Right forelimb (tissue), 1 donor: ENCODE data around the gene FIZ1.

Source experiments
- DNase-seq: peaks from one replicate; pipeline ENCODE4 v3.0.0-alpha.2; 2018

Gene FIZ1

DNA sequence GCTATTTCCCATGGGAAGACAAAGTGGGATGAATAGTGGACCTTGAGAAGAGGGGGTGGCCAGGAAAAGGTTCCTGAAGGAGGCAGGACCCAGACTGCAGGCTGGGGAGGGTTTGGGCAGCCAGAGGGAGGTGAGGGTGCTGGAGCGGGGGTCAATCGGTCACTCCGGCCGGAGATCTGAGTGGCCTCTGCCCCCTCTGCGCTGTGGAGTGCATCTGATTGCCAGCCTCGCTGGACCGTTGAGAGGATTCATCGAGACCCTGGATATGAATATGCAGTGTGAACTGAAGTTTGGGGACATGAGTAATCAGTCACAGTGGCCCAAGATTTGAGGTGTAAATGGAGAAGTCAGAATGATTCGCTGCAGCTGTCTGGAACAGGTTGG, 36.0 kb upstream of the FIZ1 start:
- no peak for DNase-seq

DNA sequence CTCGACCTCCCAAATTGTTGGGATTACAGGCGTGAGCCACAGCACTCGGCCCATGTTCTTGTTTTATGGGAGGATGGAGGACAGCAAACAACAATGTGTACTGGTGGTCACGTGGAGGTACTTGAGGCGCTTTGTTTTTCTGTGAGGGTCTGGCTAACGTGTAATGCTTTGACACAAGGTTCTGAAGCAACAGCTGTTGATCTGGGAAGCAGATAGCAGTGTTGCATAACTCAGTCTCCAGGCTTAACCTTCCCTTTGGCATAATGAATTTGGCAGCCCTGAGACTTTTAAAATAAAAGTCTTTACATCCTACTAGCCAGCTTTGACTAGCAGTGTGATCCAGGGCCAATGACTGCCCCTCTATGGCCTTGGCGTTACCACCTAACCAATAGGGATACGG, 34.5 kb upstream of the FIZ1 start:
- no peak for DNase-seq

DNA sequence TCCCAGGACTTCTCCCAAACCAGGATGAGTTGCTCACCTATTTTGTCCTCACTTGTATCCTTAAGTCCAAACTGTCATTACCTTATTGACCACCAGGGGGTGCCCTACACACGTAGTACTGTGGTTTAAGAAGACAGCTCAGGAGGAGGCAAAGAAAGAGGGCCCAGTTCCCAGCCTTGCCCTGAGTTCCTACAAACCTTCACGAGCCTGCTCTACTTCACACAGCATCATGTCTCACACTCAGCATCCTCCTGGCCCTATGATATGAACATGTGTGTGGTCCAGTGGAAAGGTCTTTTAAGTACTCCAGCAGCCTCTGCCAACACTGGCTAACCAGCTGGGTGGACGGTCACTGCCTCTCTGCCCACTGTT, 33.1 kb upstream of the FIZ1 start:
- peak; percentile 87 for DNase-seq

DNA sequence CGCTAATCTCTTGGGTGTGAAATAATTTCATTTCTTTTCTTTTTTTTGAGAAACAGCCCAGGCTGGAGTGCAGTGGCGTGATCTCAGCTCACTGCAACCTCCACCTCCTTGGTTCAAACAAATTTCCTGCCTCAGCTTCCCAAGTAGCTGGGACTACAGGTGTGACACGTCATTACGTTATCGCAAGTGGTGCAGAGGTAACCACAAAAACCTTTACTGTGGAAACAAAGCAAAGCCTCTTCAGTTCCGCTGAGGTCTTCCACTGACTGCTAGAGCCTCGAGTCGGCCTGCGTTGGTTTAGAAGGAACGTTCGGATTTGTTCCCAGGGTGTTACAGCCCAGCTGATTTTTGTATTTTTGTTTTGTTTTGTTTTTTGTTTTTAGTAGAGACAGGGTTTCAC, 27.0 kb upstream of the FIZ1 start:
- no peak for DNase-seq

DNA sequence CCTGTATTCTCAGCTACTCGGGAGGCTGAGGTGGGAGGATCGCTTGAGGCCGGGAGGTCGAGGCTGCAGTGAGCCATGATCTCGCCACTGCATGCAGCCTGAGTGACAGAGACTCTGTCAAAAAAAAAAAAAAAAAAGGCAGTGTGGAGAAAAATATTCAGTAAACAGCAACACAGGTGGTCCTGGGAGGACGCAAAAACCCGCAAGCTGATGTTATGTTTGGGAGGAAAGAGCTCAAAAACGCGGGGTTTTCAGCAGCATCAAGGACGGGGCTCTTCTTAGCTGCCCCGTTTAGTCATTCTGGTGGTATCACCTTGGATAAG, 25.6 kb upstream of the FIZ1 start:
- no peak for DNase-seq

DNA sequence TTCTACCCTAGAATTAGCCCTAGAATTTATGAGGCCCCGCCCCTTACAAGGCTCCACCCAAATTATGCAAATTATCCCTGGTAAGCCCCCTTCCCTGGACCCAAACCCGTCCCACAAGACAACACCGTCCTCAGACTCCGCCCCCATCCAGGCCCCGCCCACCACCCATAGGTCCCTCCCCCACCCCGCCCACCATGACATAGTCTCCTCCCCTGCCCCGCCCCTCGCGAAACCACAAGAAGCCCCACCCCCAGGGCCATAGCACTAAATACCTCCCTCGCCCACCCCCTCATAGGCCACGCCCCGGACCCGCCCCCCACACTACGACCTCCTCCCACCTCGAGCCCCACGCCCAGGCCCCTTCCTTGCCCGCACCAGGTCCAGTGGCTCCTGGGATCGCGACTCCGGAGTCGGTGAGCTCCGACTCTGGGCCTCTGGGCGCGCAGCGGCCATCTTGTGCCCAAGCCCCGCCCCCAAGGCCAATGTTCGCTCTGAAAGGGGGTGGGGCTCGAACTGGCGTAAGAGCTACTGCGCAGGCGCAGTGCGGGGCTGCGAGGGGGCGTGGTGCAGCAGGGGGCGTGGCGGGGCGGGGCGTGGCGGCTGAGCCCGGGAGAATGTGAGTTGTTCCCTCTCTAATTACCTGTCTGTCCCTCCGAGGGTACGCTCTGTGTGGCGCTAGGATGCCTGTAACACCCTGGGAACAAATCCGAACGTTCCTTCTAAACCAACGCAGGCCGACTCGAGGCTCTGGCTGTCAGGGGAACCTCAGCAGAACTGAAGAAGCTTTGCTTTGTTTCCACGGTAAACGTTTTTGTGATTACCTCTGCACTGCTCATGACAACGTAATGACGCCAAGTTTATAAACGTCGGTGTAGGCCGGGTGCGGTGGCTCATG, 25.0 kb upstream of the FIZ1 start, which contains the start of gene ZNF784:
TSS of gene ZNF784 (minus strand) at position 458 of the 895 bp plus-strand sequence. CDS start at position 453, 5 bp downstream.
- peak; percentile 97 for DNase-seq

DNA sequence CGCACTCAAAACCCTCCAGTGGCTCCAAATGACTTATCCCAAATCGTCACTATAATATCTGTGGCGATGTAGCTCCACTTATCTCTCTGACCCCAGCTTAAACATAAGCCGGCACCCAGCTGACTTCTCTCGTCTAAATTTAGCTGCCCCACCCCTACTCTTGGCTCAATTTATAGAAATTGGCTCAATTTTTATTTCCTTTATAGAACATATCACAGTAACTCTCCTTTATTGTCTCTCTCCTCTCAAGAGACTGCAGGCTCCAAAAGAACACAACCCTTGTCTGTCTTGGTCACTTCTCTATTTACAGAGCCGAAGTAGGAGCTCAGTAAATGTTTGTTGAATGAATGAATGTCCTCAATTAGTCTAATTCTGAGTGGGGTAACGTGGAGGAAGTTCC, 24.2 kb upstream of the FIZ1 start:
- DNase-seq: no peak

DNA sequence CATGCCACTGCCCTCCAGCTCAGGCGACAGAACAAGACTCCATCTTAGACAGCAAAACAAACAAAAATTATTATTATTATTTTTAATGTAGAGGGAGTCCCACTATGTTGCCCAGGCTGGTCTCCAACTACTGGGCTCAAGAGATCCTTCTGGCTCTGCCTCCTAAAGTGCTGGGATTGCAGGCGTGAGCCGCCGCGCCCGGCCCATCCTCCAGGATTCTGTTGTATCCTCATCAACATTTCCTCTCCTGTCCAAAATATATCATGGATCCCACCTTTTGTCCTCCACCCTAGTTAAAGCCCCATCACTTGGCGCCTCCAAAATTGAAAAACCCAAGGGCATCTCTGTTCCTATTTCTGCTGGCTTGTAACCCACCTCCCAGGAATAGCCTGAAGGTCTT, 23.8 kb upstream of the FIZ1 start:
- DNase-seq: no peak

DNA sequence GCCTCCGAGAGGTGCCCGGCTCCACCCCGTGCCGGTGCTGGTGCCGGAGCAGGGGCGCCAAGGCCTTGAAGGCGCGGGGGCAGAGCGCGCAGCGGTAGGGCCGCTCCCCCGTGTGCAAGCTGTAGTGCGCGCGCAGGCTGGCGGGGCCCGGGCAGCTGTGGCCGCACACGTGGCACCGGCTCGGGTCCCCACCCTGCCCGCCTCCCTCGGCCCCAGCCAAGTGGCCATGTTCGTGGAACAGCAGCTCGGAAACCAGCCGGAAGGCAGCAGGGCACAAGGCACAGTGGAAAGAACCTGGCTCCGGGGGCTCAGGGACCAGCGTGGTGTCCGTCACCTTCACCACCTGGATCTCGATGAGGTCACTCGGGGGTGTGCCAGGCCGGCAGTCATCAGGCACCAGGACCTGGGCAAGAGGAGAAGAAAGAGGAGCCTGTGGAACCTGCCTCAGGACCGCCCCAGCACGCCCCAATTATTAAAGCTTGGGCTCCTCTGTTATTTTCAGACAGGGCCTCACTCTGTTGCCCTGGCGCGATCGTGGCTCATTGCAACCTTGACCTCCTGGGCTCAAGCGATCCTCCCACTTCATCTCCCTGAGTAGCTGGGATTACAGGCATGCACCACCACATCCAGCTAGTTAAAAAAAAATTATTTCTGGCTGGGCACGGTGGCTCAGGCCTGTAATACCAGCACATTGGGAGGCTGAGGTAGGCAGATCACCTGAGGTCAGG, 23.1 kb upstream of the FIZ1 start:
- DNase-seq: no peak

DNA sequence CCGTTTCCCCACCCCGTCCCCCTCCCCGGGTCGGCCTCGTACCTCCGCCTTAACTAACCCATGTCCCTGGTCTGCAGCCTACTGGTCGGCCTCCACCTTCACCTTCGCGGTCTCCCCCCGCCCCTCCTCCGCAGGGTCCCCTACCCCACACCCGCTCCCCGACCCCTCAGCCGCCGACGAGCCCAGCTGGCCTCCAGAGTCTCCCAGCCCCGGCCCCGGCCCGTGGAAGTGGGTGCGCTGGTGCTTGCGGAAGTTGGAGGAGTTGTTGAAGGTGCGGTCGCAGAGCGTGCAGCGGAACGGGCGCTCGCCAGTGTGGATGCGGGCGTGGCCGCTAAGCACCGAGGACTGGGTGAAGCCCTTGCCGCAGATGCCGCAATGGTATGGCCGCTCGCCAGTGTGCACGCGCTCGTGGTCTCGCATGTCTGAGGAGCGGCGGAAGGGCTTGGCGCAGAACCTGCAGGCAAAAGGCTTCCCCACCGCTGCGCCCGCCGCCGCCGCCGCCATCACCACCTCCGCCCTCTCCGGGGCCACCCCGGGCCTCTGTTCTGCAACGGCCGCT, 22.4 kb upstream of the FIZ1 start:
- DNase-seq: no peak

DNA sequence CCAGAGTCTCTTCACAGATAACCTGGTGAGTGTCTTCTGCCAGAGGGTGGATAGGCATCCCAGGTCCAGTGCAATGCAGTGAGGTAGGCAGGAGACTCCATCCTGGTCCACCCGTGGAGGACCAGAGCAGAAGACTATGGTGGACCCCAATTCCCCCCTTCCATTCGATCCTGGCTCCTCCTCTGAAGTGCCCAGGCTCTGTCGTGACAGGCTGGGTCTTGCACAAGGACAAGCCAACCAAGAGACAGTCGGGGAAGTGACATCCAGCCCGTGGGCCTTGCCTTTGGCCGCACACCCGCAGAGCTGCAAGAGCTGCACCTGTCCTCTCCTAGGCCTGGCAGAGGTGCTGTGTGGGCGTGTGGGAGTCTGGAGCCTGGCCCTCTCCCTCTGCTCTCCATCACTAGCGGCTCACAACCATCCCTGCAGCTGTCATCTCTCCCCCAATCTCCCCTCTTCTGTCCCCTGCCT, 21.9 kb upstream of the FIZ1 start:
- no peak for DNase-seq

DNA sequence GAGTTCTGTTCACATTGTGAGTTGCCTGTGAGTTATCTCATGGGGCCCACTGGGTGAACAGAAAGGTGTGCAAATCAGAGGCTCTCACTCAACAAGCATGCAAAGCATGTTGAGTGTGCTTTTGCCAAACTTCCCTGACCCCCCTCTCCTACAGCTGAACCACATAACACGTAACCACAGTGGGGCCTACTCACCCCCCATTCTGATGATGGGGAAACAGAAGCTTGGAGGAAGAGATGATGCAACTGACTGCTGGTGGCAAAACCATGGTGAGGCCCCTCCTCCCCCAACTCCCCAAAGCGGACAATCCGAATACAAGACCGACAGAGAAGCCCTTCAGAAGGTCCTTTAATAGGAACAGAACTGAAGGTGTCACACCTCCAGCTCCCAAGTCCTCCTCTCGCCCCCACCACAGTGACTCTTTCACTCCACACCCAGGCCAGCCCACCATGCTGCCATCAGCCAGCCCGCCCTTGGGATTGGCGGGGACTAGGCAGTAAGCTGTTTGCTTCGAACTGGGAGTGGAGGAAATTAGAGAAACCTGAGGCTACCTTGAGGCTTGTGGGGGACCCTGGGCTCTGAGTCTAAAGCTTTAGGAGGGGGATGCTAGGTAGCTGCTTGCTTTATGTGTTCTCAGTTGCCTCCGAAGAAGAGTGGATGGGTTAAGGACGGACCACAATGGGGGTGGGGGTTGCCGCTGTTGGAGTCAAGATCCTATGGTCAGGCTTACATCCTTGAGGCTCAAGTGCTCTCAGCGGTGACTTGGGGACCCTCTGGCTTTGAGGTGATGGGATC, 21.3 kb upstream of the FIZ1 start:
- DNase-seq: no peak

DNA sequence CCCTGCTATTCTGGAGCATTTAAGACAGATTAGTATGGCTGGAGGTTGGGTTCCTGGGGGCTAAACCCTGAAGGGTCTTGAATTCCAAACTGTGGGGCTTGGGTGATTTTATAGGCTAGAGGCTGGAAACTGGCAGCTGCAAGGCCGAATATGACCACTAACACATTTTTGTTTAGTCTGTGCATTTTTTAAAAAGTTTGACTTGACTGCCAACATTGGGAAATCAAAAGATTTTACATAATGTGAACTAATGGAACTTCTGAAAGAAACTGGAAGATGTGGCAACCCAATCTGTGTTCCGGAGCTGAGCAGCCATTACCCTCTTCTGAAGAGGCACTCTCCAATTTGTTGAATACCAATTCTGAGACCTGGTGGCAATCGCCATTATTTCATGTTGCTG, 20.0 kb upstream of the FIZ1 start:
- DNase-seq: no peak

DNA sequence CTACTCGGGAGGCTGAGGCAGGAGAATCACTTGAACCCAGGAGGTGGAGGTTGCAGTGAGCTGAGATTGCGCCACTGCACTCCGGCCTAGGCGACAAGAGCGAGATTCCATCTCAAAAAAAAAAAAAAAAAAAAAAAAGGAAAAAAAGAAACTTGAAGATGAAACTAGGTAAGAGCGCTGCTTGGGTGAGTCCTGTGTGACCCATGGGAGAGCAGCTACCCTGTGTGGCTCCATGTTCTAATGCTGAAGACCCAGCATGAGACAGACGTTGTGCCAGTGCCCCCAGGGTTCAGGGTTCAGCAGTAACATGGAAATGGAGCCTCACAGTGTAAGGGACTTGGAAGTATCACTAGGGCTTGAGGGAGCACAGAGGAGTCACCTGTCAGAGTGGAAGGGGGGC, 19.1 kb upstream of the FIZ1 start:
- DNase-seq: no peak

DNA sequence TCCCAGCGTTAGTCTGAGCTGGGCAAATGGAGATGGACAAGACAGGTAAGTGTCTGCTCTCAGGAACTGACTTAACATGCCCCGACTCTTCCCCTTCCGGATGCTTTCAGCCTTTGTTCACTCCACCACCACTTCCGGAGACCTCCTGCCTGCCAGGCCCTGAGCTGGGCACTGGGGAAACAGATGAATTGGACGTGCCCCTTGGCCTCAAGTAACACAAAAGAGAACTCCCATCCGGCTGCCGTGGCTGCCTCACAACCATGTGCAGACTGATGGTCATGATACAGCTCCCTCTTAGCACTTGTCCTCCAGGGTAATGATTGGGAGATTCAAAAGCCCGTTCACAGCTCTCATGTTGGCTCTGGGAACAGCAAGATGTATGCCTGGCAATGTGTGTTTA, 18.1 kb upstream of the FIZ1 start:
- DNase-seq: no peak

DNA sequence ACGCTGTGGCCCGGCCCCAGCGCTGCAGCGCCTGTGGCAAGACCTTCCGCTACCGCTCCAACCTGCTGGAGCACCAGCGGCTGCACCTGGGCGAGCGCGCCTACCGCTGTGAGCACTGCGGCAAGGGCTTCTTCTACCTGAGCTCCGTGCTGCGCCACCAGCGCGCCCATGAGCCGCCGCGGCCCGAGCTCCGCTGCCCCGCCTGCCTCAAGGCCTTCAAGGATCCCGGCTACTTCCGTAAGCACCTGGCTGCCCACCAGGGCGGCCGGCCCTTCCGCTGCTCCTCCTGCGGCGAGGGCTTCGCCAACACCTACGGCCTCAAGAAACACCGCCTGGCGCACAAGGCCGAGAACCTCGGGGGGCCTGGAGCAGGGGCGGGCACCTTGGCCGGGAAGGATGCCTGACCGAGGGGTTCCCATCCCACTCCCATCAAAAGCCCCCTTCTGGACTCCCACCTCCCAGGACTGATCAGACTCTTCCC, 17.1 kb upstream of the FIZ1 start:
- no peak for DNase-seq

DNA sequence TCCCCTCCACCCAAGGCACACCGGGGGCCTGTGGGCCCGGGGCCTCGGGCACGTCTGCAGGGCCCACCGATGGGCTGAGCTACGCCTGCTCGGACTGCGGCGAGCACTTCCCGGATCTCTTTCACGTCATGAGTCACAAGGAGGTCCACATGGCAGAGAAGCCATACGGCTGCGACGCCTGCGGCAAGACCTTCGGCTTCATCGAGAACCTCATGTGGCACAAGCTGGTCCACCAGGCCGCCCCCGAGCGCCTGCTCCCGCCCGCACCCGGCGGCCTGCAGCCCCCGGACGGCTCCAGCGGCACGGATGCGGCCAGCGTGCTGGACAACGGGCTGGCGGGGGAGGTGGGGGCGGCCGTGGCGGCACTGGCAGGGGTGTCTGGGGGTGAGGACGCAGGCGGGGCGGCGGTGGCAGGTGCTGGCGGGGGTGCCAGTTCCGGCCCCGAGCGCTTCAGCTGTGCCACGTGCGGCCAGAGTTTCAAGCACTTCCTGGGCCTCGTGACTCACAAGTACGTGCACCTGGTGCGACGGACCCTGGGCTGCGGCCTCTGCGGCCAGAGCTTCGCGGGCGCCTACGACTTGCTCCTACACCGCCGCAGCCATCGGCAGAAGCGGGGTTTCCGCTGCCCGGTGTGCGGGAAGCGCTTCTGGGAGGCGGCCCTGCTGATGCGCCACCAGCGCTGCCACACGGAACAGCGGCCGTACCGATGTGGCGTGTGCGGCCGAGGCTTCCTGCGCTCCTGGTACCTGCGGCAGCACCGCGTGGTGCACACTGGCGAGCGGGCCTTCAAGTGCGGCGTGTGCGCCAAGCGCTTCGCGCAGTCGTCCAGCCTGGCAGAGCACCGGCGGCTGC, 16.5 kb upstream of the FIZ1 start:
- DNase-seq: no peak

DNA sequence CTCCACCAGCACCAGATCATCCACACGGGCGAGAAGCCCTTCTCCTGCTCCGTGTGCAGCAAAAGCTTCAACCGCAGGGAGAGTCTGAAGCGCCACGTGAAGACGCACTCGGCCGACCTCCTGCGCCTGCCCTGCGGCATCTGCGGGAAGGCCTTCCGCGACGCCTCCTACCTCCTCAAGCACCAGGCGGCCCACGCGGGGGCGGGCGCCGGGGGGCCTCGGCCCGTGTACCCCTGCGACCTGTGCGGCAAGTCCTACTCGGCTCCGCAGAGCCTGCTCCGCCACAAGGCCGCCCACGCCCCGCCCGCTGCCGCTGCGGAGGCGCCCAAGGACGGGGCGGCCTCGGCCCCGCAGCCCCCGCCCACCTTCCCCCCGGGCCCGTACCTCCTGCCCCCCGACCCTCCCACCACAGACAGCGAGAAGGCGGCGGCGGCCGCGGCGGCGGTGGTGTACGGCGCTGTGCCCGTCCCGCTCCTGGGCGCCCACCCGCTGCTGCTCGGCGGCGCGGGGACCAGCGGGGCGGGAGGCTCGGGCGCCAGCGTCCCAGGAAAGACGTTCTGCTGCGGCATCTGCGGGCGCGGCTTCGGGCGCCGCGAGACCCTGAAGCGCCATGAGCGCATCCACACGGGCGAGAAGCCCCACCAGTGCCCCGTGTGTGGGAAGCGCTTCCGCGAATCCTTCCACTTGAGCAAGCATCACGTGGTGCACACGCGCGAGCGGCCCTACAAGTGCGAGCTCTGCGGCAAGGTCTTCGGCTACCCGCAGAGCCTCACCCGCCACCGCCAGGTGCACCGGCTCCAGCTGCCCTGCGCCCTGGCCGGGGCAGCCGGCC, 15.6 kb upstream of the FIZ1 start:
- no peak for DNase-seq

DNA sequence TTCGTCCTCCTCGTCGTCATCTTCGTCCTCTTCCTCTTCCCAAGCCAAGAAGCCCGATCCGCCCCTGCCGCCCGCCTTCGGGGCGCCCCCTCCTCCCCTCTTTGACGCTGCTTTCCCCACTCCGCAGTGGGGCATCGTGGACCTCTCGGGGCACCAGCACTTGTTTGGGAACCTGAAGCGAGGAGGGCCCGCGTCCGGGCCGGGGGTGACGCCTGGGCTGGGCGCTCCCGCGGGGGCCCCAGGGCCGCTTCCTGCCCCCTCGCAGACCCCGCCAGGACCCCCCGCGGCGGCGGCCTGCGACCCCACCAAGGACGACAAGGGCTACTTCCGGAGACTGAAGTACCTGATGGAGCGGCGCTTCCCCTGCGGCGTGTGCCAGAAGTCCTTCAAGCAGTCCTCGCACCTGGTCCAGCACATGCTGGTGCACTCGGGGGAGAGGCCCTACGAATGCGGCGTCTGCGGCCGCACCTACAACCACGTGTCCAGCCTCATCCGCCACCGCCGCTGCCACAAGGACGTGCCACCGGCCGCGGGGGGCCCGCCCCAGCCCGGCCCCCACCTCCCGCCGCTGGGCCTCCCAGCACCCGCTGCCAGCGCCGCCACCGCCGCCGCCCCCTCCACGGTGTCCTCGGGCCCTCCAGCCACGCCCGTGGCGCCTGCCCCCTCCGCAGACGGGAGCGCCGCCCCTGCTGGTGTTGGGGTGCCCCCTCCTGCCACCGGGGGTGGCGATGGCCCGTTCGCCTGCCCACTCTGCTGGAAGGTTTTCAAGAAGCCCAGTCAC, 14.8 kb upstream of the FIZ1 start:
- no peak for DNase-seq

DNA sequence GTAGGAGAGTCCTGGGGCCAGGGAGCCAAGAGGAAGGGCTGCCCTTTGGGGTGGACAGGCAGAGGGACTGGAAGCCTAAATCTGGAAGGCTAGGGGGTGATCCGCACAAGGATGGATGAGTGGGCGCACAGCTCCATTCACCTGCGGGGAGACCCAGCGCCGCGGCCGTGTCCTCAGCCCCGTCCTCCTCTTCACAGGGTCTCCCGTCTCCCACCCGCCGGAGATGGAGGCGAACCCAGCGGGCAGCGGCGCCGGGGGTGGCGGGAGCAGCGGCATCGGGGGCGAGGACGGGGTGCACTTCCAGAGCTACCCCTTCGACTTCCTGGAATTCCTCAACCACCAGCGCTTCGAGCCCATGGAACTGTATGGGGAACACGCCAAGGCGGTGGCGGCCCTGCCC, 14.1 kb upstream of the FIZ1 start:
- DNase-seq: no peak
